T47D (cell line): ENCODE measurements around the gene CLIP3.
"Not testable (repeated sequence)": the region's sequence is repeated elsewhere in the genome, so short reads cannot be mapped to it uniquely, and the experiment has no call there.

ENCODE experiments used
- DNase-seq, 2 experiments: peaks; one replicate each; pipeline versions ENCODE4 v3.0.0 to v3.0.0-alpha.2; 2011 to 2012; ENCODE audit warnings: low read depth in 1 of 2, low spot score in 1 of 2
- JUND ChIP-seq: IDR thresholded peaks from 2 replicates; pipeline ENCODE4 v1.6.1; 2012; ENCODE audit warnings: low read depth
- in situ Hi-C: cut with HindIII; loops from 2 replicates; pipeline ENCODE4 v1.10.0; 2016; ENCODE audit warnings: low sequenced_read_pairs, low pct_unique_long_range_greater_than_20kb

Gene CLIP3

GRCh38 chr19:35991731-35992450, 40.8 kb downstream of the CLIP3 start:
- TF ChIP-seq JUND = no peak
- in situ Hi-C loops = no loop called here
- no peak for DNase-seq

GRCh38 chr19:35990771-35991730, 41.6 kb downstream of the CLIP3 start:
- TF ChIP-seq JUND = no peak
- in situ Hi-C loops = no loop called here
- no peak for DNase-seq

DNA sequence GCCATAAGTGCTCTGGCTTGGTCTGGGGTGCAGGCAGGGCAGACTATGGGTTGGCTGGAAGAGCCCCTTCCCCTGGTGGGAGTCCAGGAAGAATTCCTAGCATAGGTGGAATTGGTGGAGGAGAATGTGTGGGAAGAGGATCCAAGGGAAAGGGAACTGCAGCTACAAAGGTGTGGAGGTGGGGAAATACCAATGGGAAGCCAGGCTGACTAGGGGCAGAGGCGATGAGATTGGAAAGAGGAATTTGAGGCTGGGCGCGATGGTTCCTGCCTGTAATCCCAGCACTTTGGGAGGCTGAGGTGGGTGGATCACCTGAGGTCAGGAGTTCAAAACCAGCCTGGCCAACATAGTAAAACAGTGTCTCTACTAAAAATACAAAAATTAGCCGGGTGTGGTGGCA, 42.5 kb downstream of the CLIP3 start:
- no peak for DNase-seq
- in situ Hi-C loops = no loop called here
- no peak for TF ChIP-seq JUND

DNA sequence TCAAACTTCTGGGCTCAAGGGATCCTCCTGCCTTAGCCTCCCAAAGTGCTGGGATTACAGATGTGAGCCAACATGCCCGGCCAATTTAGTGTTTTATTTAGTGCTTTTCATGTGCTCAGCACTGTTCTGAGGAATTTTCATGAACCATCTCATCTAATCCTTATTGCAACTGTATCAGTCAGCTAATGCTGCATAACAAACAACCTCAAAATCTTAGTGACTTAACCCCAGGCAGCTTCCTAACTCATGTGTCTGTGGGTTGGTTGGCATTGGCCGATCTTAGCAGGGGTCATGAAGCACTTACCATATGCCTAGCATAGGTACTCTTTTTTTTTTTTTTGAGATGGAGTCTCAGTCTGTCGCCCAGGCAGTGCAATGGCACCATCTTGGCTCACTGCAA, 43.8 kb downstream of the CLIP3 start:
- DNase-seq = no peak
- in situ Hi-C loops = no loop called here
- no peak for TF ChIP-seq JUND

DNA sequence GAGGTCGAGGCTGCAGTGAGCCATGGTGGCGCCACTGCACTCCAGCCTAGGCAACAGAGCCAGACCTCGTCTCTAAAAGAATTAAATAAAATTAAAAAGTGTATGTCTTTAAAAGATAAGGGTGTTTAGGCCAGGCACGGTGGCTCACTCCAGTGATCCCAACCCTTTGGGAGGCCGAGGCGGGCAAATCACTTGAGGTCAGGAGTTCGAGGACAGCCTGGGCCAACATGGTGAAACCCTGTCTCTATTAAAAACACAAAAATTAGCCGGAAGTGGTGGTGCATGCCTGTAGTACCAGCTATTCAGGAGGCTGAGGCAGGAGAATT, 45.1 kb downstream of the CLIP3 start:
- TF ChIP-seq JUND = no peak
- in situ Hi-C loops = no loop called here
- DNase-seq = no peak

- in situ Hi-C loops = no loop called here
- no peak for DNase-seq
These were observed 45.8 kb downstream of the CLIP3 start for GRCh38 chr19:35986664-35987570.

DNA sequence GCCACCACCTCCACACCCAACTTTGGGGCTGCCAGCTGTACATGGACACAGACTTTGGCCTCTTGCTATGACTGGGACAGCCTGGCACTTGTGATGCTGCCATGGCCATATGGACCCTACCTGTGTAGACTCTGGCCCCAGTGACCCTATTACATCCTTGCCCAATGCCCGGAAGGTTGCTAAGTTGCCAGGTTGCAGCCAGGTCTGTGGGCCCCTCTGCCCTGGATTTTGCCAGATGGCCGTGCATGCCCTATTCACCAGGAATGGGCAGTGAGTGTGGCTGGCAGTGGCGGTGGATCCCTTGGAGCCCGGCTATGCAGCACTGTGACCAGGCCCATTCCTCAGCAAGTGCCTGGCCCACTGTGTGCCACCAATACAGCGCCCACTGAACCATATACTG, 46.6 kb downstream of the CLIP3 start:
- in situ Hi-C loops = no loop called here
- no peak for TF ChIP-seq JUND

More at GRCh38 chr19:35986664-35987570, 45.8 kb downstream of the CLIP3 start:
- no peak for TF ChIP-seq JUND

GRCh38 chr19:35983177-35983576, 49.5 kb downstream of the CLIP3 start:
- TF ChIP-seq JUND = no peak
- no peak for DNase-seq
- in situ Hi-C loops = no loop called here

More for the DNA sequence above, 46.6 kb downstream of the CLIP3 start:
- no peak for DNase-seq

DNA sequence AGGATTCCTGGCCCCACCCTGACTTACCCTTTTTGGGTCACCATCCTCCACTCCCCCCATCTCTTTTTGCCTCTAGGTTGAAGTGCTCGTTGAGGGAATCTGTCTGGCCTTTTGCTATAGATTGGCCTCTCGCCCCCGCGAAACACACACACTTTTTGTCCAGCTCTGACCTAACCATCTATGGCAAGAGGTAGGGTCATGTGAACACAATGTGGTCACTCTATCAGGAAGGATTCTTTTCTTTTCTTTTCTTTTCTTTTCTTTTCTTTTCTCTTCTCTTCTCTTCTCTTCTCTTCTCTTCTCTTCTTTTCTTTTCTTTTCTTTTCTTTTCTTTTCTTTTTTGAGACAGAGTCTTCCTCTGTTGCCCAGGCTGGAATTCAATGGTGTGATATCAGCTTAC, 51.7 kb downstream of the CLIP3 start:
- DNase-seq, in situ Hi-C loops: not testable (repeated sequence)

GRCh38 chr19:35978832-35979365, 53.8 kb downstream of the CLIP3 start:
- no peak for DNase-seq
- in situ Hi-C loops = no loop called here
- TF ChIP-seq JUND = no peak

DNA sequence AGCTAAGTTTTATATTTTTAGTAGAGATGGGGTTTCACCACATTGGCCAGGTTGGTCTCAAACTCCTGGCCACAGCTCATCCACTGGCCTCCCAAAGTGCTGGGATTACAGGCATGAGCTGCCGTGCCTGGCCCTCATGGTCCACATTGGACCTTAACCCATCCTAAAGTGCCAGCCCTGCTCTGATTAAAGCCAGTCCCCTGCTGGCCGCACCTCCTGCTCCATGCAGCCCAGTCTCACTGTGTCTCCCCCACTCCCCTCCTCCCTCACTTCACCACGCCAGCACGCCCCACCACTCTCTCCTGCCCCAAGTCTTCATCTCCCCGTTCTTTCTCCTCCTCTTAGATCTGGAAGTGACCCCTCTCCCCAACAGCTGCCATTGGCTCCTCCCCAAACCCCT, 54.4 kb downstream of the CLIP3 start:
- in situ Hi-C loops = no loop called here
- TF ChIP-seq JUND = no peak
- no peak for DNase-seq
